Daoy (cell line): ENCODE data around the gene SPDYE2. TPM values are rescaled to one million over a fixed set of nuclear protein-coding genes. Genes with fewer than 3 reads are reported as not detected.
A peak's percentile ranks its signal among the peaks of the same experiment; 100 is the strongest.
"Not testable (repeated sequence)": the region's sequence is repeated elsewhere in the genome, so short reads cannot be mapped to it uniquely, and the experiment has no call there.

ENCODE experiments used
- DNase-seq: peaks from one replicate; pipeline ENCODE4 v3.0.0-alpha.2; 2015; ENCODE audit warnings: low read depth
- total RNA-seq: library from RNA; depleted of rRNA; stranded (reverse); fragments of >200 nt; shearing (Covaris generic); gene quantifications from 2 replicates; pipeline ENCODE4 v1.2.3, GENCODE V29; 2014; rRNA removed

SPDYE2 gene
- total RNA-seq, 1 experiment from 2014 or later: not detected

- DNase-seq: not testable (repeated sequence)
These were observed 51.3 kb downstream of the SPDYE2 start for GRCh38 chr7:102602317-102602716.

DNA sequence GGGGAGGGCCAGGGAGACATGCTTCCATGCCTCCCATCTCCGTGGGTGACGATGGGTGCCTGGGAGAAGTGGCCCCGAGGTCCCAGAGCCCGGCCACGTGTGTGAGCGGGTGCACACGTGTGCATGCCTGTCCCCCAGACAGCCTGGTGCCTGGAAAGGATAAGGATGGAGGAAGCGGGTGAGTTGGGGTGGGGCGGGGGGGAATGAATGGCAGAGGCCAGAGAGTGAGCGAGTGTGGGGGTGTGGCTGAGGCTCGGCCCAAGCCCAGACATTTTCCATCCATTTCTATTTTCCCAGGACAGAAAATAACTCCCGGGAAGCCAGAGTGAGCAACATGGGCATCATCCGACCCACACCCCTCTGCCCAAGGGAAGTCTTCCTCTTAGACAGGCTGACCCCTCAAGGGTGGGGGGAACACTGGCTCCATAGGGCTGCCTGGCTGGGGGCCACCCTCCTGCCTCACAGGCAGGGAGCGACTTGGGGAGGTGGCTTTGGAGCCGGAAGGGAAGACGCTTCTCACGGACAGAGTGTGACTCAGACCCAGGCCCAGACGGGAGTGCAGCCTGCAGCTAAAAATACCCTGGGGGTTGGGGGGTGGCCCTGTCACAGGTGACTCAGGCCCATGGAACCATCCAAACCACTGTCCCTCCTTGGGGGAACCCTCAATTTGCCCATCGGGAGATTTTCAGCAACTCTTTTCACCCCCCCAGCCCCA, 53.6 kb downstream of the SPDYE2 start:
- DNase-seq: not testable (repeated sequence)

GRCh38 chr7:102606848-102607247, 55.8 kb downstream of the SPDYE2 start:
- not testable (repeated sequence) for DNase-seq

DNA sequence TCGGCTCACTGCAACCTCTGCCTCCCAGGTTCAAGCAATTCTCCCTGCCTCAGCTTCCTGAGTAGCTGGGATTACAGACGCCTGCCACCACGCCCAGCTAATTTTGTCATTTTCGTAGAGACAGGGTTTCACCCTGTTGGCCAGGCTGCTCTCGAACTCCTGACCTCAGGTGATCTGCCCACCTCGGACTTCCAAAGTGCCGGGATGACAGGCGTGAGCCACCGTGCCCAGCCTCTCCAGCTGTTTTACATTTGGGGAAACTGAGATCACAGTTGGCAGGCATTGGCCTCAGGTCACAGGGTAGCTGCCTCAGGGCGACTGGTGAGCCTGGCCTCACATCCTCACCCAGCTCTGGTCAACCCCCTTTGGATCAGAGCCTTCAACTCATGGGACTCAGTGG, 58.7 kb downstream of the SPDYE2 start:
- DNase-seq: not testable (repeated sequence)

DNA sequence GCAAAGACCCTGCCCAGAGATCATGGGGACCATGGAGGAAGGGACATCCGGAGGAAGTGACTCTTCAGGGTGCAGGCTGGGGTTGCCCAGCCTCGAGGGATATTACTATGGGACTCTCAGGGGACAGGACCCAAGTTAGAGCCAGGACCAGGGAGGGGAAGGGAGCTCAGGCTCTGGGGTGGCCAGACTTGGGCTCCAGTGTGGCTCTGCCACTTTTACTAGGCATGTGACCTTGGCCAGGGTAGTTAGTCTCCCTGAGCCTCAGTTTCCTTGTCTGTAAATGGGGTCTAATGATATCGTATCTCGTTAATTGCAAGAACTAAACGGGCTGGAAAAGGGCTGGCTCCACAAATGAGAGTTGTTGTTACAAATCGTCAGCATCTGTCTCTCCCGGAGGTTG, 59.4 kb downstream of the SPDYE2 start:
- not testable (repeated sequence) for DNase-seq

DNA sequence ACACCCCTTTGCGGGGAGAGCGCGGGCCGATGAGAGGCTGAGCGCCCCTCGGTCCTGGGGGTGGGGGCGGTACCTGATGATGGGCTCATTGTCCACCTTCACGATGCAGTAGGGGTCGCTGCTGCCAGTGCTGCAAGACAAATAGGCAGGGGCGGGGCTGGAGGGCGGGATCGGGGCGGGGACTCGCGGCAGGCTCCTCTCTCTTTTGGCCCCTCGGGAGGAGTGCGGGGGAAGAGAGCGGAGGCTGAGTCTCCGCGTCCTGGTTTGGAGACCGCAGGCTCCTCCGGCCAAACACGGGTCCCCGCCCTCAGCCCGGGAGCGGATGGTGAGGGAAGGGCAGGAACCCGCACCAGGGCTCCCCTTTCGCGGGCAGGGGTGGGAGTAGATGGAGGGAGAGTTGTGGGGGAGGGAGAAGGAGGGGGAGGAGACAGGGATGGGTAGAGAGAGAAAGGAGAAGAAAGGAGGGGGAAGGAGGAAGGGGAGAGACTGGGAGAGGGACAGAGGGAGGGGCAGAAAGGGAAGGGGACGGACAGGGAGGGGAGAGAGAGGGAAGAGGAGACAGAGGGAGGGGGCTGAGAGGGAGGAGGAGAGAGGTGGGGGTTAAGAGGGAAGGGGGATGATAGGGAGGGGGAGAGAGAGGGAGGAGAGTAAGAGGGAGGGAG, 60.1 kb downstream of the SPDYE2 start:
- not testable (repeated sequence) for DNase-seq

- peak; percentile 53 for DNase-seq
These were observed 60.8 kb downstream of the SPDYE2 start for GRCh38 chr7:102611675-102612325.

Other genes starting within 250 kb of the SPDYE2 start
- gene SPDYE6, start 194.8 kb upstream of the SPDYE2 start, total RNA-seq: not detected in 2 replicates
- gene PRKRIP1, start 154.9 kb upstream of the SPDYE2 start, total RNA-seq: 52.5 and 64.1 TPM in 2 replicates
- 42.8 and 59.5 TPM in 2 replicates for gene ORAI2, start 117.7 kb upstream of the SPDYE2 start, total RNA-seq
- gene ALKBH4, start 86.4 kb upstream of the SPDYE2 start, total RNA-seq: 34.6 and 66.4 TPM in 2 replicates
- 112 and 165 TPM in 2 replicates for gene LRWD1, start 86.2 kb upstream of the SPDYE2 start, total RNA-seq
- 41.0 and 60.1 TPM in 2 replicates for gene POLR2J, start 72.3 kb upstream of the SPDYE2 start, total RNA-seq
- 0.95 TPM in 1 of 2 replicates, not detected in the other for gene RASA4B, start 33.4 kb upstream of the SPDYE2 start, total RNA-seq
- gene UPK3BL2, start 7.5 kb upstream of the SPDYE2 start, total RNA-seq: 1.4 TPM in 1 of 2 replicates, not detected in the other
- 6.5 and 13.9 TPM in 2 replicates for gene POLR2J3, start 21.4 kb downstream of the SPDYE2 start, total RNA-seq
- 1.8 and 7.7 TPM in 2 replicates for gene RASA4, start 65.5 kb downstream of the SPDYE2 start, total RNA-seq
- gene UPK3BL1, start 91.6 kb downstream of the SPDYE2 start, total RNA-seq: 19.8 and 20.9 TPM in 2 replicates
- not detected in 2 replicates for gene SPDYE2B, start 99.1 kb downstream of the SPDYE2 start, total RNA-seq
- 0.27 and 1.4 TPM in 2 replicates for gene POLR2J2, start 120.4 kb downstream of the SPDYE2 start, total RNA-seq
- 16.3 and 18.4 TPM in 2 replicates for gene FAM185A, start 197.8 kb downstream of the SPDYE2 start, total RNA-seq